Measurements from ENCODE around the gene WDR41.

Gene WDR41

DNA sequence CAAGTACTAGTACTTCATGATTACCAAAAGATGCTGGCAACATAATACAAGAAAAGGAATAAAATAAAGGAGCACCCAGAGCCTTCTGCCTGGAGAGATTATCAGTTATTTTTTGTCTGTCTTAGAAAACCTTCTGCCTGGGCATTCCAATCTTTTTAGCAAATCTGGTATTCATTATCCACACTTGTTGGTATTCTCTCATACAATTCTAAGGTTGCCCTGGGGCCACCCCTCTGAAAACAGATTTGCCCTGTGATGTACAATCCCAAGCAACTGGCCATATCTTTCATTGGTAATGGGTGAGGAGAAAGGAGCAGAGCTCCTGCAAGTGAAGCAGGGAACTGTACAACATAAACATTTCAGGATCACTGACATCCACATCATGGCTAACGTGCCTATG, 47.8 kb downstream of the WDR41 start:
- no peak for DNase-seq

DNA sequence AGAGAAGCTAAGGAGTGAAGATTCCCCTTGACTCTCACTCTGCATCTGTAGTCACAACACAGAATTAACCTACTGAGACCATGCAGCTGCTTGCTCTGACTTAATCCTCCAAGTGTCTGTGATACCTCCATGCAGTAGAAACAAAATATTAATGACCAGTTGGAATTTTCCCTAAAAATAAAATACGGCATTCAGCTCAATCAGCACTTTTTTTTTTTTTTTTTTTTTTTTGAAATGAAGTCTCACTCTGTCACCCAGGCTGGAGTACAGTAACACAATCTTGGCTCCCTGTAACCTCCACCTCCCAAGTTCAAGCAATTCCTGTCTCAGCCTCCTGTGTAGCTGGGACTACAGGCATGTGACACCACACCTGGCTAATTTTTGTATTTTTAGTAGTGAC, 48.4 kb downstream of the WDR41 start:
- no peak for DNase-seq

DNA sequence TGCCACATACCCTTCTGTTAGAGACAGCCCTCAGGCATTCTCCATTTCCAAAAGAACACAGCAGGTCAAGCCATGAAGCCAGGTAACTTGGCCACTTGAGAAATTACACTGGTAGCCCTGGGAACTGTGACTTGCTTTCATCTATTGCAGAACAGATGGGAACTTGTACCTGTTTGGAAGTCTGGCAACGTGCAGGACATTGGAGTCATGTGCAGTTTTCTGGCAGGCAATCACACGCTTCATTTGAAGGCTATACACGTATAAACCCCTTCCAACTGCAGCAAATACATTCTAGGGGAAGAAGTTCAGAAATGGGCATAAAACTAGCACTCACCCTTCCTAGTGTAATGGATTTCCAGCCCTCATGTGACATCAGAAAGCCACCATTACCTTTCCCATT, 54.0 kb downstream of the WDR41 start:
- DNase-seq = no peak

DNA sequence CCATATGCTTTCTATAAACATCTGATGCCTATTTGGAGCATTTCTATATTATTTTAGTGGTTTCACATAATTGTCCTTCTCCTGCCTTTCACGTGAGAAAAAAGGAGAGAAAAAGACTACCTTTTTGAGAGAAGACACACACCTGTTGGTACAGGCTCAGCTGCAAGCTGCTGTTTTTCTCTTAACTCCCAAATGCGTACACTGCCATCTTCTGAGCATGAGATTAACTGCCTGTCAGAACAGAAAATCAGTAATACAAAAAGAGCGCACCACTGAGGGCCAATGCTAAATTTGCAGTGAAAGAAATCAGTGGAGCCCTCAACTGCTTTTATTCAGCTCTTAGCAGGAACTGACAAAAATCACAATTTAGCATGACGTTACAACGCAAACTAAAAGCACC, 54.9 kb downstream of the WDR41 start:
- DNase-seq = peak; percentile 49

DNA sequence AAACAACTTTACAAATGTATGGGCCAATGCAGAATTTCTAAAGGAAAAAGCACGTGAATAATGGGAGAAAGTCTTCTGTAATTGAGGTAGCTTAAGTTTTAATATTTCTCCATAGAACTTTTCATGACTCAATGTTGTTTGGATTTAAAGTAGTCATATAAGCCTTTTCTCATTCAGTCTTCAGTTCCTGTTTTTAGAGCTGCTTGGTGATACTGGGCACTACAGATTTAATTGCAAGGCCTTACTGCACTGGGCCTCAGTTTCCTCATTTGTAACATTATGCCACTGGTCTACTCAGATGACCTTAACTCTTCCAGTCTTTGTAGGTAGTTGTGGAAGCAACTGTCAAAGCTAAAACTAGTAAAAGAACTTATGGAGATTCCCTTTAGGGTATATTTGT, 60.4 kb downstream of the WDR41 start:
- DNase-seq = no peak

DNA sequence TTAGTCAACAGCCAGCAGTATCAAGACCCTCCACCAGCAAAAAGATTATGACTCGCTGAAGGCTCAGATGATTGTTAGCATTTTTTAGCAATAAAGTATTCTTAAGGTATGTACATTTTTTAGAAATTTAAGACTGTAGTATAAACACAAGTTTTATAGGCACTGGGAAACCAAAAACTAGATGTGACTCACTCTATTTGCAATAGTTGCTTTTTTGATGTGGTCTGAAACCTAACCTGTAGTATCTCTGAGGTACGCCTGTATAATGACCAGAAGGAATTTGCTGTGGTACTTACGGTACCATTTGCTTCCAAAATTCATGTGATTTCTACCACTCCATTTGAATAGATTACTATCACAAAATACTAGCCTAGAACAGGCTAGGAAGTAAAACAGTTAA, 60.8 kb downstream of the WDR41 start:
- no peak for DNase-seq

DNA sequence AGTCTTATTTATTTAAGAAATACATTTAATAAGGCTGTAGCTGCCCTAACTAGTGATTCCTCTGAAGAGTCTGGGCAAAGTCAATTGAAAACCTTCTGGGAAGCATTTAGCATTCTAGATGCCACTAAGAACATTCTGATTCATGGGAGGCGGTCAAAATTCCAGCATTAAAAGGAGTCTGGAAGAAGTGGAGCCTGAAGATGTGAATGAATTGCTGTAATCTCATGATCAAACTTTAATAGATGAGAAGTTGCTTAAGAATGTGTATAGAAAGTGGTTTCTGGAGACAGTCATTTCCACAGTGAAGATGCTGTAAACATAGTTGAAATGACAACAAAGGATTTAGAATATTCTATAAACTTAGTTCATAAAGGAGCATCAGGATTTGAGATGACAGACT, 61.4 kb downstream of the WDR41 start:
- DNase-seq = no peak

DNA sequence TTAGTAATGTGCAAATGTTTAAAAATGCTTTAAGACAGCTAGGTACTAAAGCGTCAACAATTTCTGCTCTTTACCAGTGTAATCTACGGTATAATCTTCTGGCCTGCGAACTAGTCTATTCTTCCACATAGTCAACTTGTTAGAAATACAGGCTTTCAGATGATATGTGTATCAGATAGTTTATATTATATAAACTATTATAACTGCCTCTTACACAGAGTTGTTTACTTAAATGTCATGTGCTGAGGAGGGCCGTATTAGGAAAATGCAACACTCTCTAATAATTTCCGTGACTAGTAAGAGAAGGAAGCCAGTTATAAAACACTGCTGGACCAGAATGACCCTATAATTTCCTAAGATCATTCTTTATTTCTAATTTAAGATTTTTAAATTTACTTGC, 63.6 kb downstream of the WDR41 start:
- DNase-seq = no peak

DNA sequence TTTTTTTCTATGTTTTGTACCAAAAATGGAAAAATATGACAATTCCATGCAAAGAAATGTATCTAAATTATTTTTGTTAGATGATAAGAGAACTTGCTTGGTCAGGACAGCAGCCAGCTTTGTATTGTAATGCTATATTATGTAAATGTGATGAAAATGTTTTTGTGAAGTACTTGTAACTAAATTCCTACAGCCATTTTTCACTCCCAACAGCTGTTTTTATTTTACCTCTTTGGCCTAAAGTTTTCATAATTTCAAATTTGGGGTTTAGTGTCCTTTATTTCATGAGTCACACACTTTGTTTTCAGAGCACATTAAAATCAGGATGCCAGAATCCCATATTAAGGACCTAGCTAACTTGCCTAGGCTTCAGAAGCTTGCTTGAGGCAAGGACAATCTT, 64.1 kb downstream of the WDR41 start:
- DNase-seq = no peak

DNA sequence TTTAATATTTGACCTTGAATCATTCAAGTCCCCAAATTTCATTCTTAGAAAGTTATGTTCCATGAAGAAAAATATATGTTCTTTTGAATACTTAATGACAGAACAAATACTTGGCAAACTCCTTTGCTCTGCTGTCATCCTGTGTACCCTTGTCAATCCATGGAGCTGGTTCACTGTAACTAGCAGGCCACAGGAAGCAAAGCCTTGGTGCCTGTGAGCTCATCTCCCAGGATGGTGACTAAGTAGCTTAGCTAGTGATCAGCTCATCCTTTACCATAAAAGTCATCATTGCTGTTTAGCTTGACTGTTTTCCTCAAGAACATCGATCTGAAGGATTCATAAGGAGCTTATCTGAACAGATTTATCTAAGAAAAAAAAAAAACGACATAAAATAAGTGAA, 65.4 kb downstream of the WDR41 start:
- no peak for DNase-seq

DNA sequence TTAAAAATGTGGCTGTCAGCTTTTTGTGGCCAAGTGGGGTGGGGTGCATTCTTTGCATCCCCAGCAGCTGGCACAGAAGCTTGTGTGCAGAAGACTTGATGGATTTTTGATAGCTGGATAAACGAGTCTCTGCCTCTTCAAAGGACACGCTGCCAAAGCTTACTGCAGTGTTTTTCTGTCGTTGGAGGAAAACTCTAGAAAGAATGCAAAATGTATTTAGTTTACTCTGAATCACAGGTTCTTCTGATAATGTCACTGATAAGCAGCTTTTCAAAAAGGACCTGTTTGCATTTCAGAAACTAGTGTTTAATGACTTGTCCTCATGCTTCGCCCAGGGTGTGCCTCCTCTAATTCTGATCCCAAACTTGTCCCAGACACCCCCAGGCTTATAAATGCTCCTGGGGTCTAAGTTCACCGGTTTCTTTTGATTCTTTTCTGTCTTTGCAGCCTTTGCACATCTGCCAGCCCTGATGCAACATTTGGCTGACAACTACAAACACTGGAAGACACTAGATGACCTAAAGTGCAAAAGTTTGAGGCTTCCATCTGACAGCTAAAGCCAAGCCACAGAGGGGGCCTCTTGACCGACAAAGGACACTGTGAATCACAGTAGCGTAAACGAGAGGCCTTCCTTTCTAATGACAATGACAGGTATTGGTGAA, 66.0 kb downstream of the WDR41 start:
- no peak for DNase-seq

DNA sequence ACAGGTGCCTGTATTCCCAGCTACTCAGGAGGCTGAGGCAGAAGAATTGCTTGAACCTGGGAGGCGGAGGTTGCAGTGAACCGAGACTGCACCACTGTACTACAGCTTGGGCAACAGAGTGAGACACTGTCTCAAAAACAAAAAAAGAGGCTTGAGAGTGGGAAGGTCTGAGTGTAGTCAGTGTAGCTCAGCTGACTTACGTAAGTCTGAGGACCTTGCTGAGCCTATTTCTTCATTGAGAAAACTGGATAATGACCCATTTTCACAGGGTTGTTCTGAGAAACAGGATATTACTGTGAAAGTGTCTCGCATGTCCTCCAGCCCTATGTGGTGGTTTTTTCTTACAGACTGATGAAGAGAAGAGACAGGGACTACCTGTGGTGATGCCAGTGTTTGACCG, 66.7 kb downstream of the WDR41 start:
- no peak for DNase-seq

DNA sequence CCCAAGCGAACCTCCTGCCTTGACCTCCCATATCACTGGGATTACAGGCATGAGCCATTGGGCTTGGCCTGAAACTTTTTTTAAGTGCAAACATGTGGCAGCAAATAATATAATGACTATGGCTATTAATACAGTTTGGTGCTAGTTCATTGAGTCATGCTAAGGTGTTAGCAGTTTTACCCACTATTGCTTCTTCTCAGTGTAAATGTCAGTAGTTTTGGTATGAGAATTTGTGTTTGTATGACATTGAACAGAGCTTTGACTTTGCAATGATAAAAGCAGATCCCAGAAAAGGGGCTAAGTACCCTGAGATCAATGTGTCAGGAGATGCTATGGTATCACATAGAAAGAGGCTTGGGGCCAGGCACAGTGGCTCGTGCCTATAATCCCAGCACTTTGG, 67.2 kb downstream of the WDR41 start:
- no peak for DNase-seq

DNA sequence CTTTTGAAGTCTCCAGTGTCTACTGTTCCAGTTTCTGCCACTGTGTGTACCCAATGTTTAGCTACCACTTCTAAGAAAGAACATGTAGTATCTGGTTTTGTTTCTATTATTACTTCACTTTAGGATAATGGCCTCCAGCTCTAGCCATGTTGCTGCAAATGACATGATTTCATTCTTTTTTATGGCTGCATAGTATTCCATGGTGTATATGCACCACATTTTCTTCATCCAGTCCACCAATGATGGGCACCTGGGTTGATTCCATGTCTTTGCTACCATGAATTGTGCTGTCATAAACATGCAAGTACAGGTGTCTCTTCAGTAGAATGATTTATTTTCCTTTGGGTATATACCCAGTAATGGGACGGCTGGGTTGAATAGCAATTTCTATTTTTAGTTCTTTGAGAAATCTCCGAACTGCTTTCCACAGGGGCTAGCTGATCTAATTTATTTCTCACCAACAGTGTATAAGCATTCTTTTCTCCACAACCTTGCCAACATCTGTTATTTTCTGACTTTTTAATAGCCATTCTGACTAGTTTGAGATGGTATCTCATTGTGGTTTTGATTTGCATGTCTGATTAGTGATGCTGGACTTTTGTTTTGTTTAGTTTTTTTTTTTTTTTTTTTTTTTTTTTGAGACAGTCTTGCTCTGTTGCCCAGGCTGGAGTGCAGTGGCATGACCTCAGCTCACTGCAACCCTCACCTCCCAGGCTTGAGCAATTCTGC, 68.9 kb downstream of the WDR41 start:
- DNase-seq = no peak

DNA sequence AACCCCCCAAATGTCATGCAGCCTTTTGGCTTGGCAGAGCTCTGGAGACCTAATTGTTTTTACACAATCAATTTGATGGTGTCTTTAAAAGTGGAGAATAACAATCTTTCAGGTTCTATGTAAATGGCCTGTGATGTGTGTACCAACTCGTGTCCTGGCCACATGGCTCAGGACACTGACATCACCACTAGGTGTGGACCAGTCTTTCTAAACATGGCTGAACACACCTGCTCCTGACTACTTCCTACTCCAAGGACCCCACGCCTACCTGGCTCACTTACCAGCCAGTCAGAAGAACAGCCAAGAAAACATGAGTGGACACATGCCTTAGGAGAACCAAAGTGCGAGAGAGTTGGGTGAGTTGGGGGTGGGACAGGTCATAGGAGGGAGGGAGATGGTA, 71.2 kb downstream of the WDR41 start:
- DNase-seq = no peak

DNA sequence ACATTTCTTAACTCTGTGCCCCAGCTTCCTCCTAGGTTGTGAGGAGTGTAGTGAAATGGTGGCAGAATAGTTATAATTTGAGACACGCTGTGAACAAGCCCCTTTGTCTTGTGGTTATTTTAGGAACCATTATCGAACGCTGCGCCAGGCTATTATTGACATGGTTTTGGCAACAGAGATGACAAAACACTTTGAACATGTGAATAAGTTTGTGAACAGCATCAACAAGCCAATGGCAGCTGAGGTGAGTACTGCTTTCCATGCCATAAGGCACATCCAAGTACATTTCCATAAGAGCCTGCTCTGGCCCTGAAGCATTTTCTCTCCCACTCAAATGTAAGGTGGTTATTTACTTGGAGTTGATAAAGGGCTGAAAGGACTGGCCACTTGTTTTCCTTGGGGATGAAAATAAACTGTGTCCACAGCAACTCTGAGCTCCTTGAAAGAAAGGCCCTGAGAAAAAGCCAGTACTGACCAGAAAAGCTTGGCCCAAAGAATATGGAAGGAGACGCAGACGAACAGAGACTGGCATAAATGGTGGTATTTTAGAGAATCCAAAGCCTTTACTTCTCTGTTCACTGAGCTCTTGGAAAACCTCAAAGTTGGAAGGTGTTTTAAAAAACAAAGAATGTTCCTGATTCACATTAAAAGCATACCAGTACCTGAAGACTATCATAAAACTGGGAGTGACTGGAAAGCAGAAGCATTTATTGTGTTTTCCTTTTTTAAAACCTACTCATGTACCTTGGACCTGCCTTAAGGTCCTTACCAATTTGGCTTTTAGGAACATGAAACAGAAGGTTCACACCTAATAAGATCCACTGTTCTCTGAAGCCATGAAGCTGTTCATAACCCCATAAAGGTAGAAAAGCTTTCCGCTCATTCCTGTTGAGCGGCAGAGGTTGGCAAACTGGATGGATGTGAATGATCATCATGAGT, 72.2 kb downstream of the WDR41 start:
- DNase-seq = no peak

DNA sequence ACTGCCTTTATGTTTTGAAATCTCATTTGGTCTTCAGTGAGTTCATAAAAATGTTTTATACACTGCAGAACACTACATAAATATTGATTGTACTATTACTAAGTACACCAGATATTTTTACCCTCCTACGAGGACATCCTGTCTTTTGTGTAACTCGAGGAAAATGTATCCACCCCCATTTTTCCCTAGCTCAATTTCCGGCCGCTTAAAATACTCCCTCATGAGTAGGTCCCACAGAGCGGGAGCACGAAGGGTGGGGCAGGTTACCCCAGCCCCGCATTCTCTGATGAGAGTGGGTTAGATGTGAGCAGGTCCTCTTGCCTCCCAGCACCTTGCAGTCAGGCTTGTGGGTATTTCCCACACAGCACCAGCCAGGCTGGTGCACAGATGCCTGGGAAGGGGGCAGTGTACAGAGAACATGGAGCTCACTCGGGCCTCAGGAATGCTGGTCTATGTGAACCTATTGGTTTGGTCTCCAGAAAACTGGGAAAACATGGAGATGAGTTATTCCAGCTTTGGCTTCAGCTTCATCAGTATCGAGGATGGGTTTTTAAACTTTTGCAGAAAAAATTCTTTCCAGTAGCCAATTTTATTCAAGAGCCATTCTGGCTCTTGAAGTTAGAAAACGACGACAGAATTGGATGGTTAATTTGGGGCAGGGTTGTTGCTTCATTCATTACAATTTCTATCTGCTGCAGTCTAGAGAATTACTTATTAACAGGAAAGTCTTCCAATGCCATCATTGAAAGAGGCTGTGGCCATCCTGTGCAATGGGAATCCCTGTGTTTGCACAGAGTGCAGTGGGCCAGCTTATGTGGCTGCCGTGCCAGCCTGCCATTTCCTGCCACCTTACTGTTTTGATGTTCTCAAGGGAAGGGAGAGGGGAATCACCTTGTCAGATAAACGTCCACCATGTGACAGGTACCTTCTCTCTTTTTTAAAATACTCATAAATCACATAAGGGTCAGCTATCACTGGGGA, 73.2 kb downstream of the WDR41 start:
- DNase-seq = no peak

DNA sequence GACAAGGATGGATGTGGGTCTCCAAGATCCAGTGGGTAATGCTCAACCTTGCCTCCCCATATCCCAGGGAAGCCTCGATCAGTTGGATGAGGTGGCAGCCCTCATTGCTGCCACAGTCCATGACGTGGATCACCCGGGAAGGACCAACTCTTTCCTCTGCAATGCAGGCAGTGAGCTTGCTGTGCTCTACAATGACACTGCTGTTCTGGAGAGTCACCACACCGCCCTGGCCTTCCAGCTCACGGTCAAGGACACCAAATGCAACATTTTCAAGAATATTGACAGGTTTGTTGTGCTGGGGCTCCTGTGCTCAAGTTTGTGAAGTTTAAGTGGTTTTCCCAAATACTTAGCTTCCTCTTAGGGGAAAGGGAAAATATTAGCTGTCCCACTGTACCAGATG, 74.0 kb downstream of the WDR41 start:
- DNase-seq = no peak

DNA sequence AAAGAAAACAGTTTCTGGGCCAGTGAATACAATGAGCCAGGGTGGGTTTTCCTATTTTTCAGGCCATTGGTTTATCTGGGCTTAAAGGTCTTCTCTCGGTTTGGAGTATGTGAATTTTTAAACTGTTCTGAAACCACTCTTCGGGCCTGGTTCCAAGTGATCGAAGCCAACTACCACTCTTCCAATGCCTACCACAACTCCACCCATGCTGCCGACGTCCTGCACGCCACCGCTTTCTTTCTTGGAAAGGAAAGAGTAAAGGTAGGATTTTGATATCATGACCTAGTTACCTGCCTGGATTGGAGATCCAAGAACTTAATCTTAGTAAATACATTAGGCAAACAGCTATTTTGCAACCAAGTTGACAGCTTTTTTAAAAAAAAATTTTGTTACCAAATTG, 79.1 kb downstream of the WDR41 start:
- no peak for DNase-seq

DNA sequence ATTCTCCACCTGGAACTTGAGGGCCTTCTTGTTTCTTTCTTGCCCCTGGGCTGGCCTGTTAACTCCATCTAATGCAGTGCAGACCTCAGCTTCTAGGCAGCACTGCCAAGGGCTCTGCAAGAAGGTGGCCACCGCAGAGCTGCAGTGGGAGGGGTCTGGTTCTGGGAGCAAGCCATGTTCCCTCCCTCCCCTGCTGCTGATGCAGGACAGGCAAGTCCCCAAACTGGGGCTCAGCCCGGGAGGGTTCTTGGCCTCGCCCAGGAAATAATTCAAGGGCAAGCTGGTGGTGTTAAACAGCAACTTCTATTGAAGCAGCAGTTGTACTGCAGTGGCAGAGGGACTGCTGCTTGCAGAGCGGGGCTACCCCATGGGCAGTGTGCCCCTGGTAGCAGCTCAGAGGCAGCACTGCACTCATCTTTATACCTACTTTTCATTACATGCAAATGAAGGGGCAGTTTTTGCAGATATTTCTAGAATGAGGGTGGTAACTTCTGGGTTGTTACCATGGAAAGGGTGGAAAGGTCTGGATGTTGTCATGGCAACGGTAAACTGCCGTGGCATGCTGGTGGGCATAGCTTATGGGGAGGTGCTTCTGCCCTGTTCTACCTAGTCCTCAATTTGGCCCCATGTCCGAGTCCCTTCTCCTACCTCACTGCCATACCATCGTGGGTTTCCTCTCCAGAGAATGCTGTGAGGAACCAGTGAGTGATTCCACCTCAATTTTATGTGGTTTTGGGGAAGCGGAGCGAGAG, 82.1 kb downstream of the WDR41 start:
- DNase-seq = no peak

DNA sequence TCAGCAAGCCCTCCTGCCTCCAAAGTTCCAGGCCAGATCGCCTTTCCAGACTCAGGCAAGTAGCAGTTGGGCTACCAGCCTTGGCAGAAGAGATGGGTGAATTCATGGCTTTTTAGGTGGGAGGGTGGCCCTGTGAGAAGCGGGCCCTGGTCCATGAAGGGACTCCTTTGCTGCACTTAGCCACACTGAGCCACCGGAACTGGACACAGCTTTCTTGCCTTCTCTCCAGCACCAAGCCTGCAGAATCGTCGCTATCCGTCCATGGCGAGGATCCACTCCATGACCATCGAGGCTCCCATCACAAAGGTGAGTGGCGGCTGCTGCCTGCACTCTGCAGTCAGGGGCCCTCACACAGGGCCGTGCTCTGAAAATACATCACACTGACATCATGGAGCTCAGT, 85.0 kb downstream of the WDR41 start:
- DNase-seq = no peak

DNA sequence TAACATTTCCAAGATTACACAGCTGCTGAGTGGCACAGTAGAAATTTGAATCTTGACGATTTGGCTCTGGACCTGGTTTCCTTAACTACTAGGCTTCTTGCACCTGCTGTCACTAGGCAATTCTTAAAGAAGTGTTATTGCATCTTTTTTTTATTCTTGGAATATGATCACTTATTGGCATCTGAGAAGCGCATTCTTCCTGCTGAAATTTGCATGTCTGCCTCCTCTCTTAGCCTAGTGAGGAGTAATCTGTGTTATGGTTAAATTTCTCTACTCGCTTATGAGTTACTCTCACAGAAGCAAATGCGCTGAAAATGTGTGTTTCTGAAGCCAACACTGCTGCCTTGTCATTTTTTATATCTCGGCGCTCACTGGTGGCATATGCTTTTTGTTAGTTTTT, 89.3 kb downstream of the WDR41 start:
- no peak for DNase-seq
